Activated naive CD4-positive, alpha-beta T cell (primary cell): ENCODE measurements around the gene EFNB3.

Experiments
- DNase-seq, 4 experiments: peaks; one replicate each; lab custom pipeline; 2025; lab: John Stamatoyannopoulos, UW

EFNB3 gene

GRCh38 chr17:7700510-7700909 is 4.5 kb upstream of the EFNB3 start:
- no peak for DNase-seq

DNA sequence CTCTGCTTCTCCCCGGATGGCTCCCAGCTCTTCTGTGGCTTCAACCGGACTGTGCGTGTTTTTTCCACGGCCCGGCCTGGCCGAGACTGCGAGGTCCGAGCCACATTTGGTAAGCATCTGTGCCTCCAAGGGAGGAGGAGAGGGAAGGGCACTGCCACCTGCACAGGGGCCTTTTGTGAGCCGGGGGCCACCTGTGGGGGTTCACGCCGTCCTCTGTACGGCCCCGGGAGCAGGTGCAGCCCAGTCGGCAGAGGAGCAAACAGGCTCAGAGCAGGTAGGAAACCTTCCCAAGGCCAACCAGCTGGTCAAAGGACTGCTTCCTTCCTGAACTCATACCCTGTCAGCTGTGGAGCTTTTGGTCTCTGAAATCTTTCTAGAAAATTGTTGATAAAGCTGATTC is 3.3 kb upstream of the EFNB3 start:
- DNase-seq = no peak

DNA sequence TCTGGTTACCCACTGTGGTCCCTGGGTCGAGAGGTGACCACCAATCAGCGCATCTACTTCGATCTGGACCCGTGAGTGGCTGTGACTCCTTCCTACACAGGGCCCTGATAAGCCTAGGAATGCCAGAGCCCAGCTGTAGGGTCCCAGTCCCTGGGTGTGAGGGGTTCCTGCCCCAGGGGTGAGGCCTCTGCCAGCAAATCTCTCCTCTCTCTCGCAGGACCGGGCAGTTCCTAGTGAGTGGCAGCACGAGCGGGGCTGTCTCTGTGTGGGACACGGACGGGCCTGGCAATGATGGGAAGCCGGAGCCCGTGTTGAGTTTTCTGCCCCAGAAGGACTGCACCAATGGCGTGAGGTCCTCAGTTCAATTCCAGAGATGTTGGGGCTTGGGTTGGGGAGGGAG is 2.2 kb upstream of the EFNB3 start:
- DNase-seq = no peak

GRCh38 chr17:7703584-7704479 is 1.2 kb upstream of the EFNB3 start:
- no peak for DNase-seq

DNA sequence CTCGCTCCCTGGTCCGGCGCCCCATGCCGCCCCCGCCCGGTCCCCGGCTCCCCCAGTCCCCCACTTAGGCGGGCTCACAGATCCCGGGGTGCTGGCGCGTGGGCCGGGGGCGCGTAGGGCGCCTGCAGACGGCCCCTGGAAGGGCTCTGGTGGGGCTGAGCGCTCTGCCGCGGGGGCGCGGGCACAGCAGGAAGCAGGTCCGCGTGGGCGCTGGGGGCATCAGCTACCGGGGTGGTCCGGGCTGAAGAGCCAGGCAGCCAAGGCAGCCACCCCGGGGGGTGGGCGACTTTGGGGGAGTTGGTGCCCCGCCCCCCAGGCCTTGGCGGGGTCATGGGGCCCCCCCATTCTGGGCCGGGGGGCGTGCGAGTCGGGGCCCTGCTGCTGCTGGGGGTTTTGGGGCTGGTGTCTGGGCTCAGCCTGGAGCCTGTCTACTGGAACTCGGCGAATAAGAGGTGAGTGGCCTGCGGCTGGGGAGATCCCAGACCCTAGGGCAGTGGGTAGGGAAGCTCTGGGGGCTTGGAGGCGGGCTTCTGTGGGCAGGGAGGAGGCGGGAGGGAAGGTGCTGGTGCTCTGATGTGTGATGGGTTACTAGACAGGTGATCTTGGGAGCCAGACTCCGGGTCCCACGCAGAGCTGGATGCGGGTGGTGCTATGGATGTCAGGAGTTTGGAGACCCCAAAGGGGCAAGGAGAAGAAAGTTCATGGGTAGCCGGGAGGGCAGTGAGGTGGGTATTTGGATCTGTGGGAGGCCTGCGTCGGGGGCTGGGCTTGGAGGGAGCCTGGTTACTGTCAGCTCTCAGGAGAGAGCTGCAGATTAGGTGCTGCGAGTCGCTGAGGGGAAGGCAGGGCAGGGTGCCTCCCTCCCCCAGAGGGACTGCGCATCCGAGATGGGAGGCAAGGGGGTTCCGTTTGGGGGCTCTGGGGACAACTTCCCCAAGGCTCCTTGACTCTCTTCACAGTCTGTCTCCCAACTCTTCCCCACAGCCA is 560 bp downstream of the EFNB3 start:
- no peak for DNase-seq

GRCh38 chr17:7706631-7707354 is 1.8 kb downstream of the EFNB3 start:
- no peak for DNase-seq

DNA sequence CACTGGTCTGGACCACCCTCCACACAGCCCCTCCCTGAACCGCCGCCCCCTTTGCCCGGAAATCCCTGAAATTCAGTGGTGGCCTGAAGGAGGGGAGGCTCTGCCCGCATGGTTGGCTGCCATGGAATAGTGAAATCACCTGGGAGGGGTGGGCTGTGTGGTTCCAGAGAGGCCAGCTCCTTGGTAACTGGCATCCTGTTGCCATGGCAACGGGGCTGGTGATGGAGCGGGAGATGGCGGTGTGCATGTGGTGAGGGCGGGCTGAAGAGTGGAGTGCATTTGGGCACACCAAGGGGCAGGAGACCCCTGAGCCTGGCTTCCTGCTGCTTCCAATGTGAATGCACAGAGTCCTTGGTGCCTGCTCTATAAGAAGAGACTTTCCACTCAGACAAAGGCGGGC is 2.4 kb downstream of the EFNB3 start:
- DNase-seq = no peak

DNA sequence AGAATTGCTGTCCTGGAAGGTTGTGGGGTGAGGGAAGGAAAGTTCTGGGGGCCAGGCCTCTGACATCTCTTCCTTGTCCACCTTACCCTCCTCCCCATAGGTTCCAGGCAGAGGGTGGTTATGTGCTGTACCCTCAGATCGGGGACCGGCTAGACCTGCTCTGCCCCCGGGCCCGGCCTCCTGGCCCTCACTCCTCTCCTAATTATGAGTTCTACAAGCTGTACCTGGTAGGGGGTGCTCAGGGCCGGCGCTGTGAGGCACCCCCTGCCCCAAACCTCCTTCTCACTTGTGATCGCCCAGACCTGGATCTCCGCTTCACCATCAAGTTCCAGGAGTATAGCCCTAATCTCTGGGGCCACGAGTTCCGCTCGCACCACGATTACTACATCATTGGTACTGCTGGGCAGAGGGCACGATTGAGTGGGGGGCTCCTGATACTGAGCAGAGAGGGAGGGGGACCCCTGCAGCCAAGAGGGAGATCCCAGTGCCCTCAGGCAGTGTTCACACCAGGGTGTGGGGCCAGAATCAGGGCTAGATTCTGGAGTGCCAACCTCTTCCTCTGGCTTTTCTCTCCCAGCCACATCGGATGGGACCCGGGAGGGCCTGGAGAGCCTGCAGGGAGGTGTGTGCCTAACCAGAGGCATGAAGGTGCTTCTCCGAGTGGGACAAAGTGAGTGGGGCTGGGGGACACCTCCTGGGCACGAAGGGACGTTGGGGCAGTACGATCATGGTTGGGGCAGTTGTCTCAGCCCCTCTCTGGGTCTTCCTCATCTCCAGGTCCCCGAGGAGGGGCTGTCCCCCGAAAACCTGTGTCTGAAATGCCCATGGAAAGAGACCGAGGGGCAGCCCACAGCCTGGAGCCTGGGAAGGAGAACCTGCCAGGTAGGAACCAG is 3.1 kb downstream of the EFNB3 start:
- DNase-seq = no peak

- DNase-seq = no peak
These were observed 4.0 kb downstream of the EFNB3 start for GRCh38 chr17:7709031-7709430.

GRCh38 chr17:7710301-7710700 is 5.3 kb downstream of the EFNB3 start:
- DNase-seq = no peak

GRCh38 chr17:7711051-7711755 is 6.2 kb downstream of the EFNB3 start:
- DNase-seq = no peak

- DNase-seq = no peak
These were observed 7.2 kb downstream of the EFNB3 start for GRCh38 chr17:7712111-7712771.

DNA sequence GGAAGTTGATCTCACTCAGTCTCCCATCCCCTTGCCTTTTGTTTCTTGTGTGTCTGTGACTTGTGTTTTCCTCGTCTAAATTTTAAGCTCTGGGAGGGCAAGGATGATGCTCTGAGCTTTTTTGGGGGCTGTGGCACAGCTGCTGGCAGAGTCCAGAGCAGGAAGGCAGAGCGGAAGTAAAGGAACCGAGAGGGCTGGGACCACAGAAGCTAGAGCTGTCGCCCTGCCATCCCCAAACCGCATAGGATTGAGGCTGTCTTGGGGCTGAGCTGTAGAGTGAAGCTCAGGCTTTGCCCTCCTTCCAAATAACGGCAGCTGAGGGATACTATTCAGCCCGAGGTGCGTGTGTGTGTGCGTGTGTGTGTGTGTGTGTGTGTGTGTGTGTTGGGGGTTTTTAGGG is 8.8 kb downstream of the EFNB3 start:
- no peak for DNase-seq

DNA sequence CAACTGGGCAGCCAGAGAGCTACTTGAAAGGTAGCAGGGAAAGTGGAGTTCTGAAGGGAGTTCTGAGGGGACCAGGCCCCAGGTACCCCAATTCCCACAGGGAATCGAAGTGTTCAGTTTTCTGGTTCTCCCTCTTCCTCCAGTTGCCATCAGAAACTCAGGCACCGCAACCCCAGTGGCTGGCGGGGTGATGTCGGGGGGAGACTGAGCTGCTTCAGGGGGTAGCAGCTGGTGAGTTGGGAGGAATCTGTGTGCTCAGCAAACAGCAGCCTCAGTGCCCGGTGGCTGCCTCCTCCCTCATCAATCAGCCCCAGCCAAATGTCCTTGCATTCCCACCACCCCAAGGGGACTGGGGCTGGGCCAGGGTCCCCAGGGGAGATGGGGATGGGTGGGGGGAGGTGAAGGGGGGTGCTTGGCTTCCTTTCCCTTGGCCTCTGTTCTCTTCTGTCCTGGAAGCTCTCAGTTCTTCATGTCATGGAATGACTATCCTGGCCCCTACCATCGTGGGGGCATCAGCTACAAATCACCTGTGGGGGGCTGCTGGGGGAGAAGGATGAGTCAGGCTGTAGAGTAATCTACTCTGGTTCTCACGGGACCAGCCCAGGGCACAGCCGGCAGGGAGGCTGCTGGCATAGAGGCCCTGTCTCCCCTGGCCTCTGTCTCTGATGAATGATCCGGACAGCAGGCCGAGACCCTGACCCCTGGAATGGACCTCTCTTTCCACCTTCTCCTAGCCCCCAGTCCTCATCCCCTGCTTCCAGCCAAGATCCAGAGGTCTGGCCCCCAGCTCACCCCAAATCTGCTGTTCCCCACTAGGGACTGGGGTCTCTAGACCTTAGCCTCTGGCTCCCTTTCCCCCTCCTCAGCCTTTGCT is 10.0 kb downstream of the EFNB3 start:
- DNase-seq = no peak

- no peak for DNase-seq
These were observed 11.2 kb downstream of the EFNB3 start for GRCh38 chr17:7715936-7716886.

- DNase-seq = no peak
These were observed 12.1 kb downstream of the EFNB3 start, which contains the start of gene DNAH2 for GRCh38 chr17:7716901-7717755. TSS of gene DNAH2 (plus strand) at chr17:7717744. CDS start at chr17:7719735, 1,991 bp downstream.
